Measurements from ENCODE around the gene GPT2.
"Not testable (repeated sequence)": the region's sequence is repeated elsewhere in the genome, so short reads cannot be mapped to it uniquely, and the experiment has no call there.

The GPT2 gene

DNA sequence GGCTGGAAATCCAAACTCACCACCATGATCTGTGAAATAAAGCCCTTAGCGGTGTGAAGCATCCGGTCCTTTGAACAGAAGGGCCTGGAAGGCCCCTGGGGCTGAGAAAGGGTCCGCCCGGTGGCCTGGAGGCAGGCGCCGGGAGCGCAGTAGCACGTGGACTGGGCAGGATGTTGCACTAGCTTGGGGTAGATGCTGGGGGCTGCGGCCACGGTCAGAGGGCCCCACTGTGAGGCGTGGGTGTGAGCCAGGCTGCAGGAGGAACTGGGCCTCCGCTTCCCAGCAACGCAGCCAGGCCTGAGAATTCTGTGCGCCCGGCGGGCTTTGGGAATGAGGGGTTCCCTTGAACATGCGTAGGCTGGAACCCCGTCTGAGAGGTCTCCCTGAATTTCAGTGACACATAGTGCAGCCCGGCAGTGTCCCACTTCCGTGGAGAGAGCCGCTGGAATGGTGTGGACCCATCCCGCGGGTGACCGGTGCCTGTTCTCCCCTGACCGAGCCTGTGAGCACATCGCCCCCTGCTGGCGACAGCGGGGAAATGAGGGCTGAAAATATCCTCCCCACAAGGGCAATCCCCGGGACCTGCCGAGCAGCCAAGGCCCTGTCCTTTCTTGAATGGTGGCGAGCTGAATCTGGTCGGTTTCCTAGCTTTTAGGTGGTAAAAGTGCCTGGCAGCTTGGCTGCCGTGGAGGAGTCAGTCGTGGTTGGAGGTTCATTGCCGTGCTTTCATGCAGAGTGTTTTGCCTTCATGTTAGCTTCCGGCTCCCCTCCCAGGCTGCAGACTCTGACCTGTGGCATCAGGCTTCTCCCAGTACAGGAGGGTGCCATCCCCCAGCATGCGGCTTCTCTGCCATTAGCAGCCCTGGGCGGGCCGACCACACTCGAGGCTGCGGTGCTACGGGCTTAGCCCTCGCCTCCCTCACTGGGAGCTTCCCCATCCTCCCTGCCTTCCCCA is 45.5 kb downstream of the GPT2 start:
- TF ChIP-seq CTCF (conservative IDR thresholded peaks at IDR 0.05): peak; percentile 84
- peak overlapping the region; percentile 73 for H3K27ac ChIP-seq

- no peak for TF ChIP-seq CTCF (conservative IDR thresholded peaks at IDR 0.05)
- peak overlapping the region; percentile 73 for H3K27ac ChIP-seq
Measured at GRCh38 chr16:46930861-46931260, 46.7 kb downstream of the GPT2 start.

GRCh38 chr16:46932802-46933201 is 48.6 kb downstream of the GPT2 start:
- no peak for TF ChIP-seq CTCF (conservative IDR thresholded peaks at IDR 0.05)
- no peak overlapping the region for H3K27ac ChIP-seq

DNA sequence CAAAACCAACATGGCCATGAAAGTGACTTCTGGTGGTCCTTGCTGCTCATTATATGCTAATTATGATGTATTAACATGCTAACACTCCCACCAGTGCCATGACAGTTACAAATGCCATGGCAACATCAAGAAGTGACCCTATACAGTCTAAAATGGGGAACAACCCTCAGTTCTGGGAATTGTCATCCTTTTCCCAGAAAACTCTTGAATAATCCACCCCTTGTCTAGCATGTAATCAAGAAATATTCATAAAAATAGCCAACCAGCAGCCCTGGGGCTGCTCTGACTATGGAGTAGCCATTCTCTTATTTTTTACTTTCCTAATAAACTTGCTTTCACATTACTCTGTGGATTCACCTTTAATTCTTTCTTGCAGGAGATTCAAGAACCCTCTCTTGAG is 53.4 kb downstream of the GPT2 start:
- no peak for TF ChIP-seq CTCF (conservative IDR thresholded peaks at IDR 0.05)
- H3K27ac ChIP-seq: no peak overlapping the region

DNA sequence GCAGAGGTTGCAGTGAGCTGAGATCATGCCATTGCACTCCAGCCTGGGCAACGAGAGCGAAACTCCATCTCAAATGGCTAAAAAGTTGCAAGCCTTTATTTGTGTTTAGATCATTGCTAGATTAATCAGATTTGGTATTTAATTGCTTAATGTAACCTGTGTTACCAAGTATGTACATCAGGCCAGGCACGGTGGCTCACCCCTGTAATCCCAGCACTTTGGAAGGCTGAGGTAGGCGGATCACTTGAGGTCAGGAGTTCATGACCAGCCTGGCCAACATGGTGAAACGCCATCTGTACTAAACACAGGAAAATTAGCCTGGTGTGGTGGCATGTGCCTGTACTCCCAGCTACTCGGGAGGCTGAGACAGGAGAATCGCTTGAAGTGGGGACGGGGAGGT is 60.6 kb downstream of the GPT2 start:
- not testable (repeated sequence) for H3K27ac ChIP-seq

- peak; percentile 70 for TF ChIP-seq CTCF (conservative IDR thresholded peaks at IDR 0.05)
- H3K27ac ChIP-seq: peak overlapping the region; percentile 62; the same call in 1 of the 2 replicates
Measured at GRCh38 chr16:46947900-46948547, 63.9 kb downstream of the GPT2 start.

GRCh38 chr16:46948548-46949166 is 64.5 kb downstream of the GPT2 start:
- no peak for TF ChIP-seq CTCF (conservative IDR thresholded peaks at IDR 0.05)
- peak overlapping the region; percentile 62 for H3K27ac ChIP-seq

Measured in VCaP (cell line).